Eye (tissue), 1 donor: ENCODE measurements around the gene ROGDI.

Experiments used
- DNase-seq: peaks from one replicate; pipeline ENCODE4 v3.0.0-alpha.2; 2015

Gene ROGDI

DNA sequence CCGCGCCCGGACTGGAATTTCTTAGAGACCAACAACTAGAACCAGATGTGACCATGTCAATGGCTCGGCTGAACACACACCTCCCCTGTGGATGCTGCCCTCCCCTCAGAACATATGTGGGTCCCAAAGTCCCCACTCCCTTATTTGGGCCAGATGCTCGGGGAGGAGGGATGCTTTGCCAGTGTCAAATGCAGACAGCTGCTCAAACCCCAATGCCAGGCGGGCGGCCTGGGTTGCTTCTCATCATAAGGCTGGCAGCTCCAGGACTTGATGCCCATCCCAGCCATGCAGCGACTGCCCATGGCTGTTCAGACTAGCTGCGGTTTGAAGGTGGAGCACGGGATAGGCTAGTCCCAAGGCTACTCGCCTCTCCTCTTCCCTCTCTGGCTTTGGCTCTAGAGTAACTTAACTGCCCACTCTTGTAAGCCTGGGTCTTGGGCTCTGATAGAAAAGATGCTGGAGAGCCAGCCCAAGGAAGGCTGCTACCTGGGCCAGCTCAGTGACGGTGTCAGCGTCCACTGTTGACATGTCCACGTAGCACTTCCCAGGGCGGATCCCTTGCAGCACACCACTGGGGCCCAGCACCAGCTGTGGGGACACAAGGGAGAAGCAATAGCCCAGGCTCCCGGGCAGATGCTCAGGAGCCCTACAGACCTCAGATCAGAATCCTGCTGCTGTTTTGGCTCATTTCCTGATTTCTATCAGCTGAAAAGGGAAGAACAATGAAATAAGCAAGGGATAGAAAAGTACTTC, 11.0 kb upstream of the ROGDI start:
- no peak for DNase-seq

DNA sequence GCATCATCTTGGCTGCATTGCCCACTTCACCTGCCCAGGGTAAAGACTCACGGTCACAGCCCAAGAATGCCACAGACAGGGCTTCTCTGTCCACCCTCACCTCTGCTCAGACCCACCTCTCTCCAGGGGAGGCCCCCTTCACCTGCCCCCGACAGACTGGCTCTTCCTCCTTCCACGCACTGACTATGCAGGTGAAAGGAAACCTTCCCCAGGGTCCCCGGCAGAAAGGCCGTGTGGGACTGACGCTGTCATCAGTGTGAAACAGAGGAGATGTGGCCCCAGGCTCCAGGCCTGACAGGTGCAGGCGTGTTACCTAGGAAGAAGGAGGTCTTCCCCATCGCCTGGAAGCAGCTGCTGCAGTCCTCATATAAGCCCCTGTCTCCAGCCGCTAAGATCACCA, 9.3 kb upstream of the ROGDI start:
- DNase-seq = no peak

DNA sequence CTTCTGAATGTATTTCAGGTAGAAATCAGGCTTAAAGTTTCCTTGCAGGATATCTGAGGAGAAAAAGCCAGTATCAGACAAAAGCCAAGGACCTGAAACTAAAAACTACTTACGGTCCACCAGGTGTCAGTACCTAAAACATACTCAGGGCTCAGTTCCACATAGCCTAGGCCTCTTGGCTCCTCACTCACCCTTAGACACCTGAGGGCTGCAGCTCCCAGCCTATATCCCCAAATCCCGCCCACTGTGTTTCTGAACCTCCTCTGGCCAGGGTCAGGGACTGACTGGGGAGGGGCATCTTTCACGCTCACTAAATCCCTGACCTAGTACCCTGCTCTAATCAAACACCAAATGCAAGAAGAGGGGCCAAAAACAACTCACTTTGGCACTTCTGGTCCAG, 8.8 kb upstream of the ROGDI start:
- no peak for DNase-seq

DNA sequence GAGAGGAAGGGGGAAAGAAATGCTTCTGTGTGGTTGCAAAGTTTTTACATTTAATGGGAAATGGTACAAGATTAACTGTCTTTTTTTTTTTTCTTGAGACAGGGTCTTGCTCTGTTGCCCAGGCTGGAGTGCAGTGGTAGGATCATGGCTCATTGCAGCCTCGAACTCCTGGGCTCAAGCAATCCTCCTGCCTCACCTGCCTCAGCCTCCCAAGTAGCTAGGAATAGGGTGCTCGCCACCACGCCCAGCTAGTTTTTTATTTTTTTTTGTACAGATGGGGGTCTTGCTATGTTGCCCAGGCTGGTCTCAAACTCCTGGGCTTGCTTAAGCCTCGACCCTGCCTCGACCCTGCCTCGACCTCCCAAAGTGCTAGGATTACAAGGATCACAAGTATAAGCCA, 3.8 kb upstream of the ROGDI start:
- DNase-seq = no peak

DNA sequence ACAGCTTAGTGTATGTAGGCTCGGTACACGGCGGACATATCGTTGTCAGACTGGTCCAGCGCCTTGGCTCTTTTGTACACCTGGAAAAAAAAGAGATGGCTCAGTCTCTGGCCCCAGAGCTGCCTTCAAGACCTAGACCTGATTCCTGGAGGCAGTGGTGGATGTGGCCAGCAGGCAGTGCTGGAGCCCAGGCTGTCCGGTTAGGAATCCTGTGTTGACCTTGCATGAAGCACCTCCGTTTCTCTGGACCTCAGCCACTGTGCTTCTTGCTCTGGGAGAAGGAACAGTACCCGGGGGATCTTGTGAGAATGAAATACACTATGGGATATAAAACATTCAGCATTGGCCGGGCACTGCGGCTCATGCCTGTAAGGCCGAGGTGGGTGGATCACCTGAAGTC, 2.8 kb upstream of the ROGDI start:
- no peak for DNase-seq

DNA sequence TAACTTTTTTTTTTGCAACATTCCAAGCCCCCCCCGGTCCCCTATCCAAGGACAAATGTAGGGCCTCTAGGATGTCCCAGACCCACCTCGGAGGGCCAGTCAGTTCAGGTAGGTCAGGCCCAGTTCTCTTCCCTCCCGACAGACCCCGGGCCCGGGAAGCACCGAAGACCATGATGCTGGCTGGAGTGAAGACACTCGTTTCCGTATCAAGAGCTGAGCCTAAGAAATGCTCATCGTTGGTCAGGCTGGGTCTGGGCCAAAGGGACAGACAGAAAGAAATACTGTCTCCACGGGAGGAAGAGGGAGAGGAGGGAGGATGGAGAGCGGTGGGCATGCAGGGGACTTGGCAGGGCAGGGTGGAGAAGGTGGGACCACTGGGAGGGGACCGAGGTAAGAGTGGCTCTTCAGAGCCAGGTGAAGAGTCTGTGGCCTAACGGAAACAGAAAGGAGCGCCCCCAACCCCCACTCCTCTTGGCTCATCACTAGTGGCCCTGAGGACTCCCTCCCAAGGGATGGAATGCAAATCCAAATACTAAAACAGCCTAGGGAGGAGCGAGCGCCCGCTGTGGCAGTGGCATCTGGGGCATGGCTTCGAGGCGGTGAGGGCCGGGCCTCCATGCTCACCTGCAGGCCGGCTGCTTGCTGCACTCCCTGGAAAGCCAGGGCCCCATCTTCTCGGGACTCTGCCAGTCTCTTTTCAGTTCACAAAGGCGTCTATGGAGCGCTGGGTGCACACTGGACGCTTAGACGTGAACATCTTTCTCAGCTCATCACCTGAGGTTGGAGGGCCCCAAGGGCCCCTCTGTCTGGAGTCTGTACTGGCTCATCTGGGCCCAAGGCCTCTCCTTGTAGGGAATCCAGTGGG, 1.7 kb upstream of the ROGDI start:
- no peak for DNase-seq

DNA sequence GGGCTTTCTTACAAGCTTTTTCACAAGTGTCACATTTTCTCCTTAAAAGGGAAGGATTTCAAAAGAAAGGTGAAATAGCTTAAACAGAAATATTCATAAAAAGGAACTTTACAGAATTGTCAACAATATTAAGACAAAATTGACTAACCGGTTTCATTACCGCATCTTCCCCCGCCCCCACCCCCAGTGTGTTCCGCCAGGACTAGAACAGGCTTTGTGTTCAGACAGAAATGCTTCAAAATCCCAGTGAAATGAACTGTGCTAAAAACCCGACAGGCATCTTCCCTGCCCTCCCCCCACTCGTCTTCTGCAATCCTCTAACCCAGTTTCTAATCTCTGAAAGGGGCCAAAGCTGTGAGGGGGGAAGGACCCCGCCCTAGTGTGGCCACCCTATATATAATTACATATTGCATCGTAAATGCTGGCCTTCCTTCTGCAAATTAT, 990 bp upstream of the ROGDI start:
- peak; percentile 46 for DNase-seq

DNA sequence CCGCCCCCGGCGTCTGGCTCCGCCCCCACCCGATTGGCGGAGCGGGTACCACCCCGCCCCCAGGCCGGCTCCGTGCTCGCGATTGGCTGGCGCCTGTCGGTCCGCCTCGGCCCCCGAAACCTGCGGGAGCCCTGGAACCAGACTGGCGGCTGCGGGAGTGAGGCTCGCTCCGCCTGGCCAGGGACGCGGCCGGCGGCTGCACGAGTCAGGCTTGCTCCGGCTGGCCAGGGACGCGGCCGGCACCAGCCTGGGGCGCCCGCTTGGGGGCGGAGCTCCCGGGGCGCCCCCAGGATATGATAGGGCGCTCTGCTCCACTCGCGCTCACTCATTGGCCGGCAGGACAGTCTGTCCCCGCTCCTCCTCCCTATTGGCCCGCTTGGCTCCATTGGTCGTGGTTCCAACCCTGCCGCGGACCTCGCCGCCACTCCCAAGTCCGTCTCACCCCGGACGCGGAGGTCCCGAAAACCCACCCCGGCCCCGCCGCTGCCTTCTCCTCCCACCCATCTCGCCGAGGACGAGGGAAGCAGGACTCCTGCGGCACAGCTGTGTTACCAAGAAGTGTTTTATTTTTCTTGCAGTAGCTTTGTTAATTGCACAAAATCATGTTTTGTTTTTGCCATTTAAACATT, 340 bp upstream of the ROGDI start:
- DNase-seq = peak; percentile 97

DNA sequence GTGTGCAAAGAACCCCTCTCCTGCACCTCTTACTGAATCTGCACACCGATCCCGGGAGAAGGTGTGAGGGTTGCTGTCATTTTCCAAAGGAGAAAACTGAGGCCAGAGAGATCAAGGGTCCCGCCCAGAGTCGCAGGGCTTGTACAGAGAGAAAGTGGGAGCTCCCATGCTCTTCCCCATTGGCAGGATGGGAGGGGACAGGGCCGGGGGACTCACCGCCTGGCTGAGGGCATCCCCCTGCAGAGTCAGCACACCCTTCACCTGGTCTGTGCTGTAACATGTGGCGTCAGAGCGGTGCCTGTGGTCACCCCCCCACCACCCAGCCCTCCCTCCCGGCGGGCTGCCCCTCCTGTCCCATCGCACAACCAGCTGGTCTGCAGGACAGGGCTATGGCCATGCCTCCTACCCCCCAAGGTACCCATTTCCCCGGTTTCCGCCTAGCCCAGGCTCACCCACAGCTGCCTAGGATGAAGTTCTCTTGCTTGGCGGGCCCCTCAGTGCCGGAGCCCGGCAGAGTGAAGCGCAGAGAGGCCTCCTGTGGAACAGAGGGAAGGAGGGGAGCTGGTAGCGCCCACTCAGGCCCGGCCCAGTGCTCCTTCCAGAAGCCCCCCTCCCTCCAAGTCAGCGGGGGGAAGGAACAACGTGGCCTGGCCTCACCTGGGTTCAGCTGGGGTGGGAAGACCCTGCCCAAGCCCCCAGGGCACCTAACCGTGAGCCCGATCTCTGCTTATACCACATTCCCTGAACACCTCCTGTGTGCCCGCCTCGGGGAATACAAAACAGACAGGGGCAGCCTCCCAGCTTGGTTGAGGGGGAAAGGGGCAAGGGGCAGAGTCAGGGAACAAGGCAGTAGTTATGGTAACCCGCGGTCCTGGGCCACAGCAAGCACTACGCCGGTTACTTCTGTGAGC, 1.1 kb downstream of the ROGDI start:
- DNase-seq = no peak

DNA sequence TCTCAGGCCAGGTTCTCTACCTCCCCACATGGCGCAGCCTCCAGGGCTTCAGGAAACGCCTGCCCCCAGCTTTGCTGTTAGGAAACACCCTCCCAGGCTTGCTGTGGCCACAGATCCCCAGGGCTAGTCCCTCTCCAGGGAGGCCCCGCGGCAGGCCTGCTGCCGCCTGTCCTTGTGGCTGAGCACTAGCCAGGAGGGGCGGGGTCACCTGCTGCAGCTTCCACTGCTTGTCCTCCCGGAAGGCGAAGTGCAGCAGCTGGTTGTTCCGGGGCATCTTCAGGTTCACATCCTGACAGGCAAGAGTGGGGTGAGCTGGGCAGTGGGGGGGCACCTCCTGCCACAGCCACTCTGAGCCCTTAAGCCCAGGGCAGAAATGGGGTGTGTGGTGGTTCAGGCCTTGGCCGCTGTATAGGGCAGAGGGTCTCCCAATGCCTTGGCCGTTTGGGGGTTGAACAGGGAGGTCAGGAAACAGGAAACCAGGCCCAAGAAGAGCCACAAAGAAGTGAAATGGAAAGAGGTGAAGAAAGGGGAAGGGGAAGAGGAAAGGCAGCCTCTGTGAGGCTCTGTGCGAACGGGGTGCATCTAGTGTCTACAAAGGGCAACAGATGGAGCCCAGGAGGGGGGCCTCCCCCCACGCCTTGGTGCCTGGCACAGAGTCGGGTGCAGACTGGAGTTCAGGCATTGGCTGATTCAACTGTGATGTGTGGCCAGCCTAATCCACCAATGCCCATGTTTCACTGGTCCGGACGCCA, 2.0 kb downstream of the ROGDI start:
- no peak for DNase-seq

DNA sequence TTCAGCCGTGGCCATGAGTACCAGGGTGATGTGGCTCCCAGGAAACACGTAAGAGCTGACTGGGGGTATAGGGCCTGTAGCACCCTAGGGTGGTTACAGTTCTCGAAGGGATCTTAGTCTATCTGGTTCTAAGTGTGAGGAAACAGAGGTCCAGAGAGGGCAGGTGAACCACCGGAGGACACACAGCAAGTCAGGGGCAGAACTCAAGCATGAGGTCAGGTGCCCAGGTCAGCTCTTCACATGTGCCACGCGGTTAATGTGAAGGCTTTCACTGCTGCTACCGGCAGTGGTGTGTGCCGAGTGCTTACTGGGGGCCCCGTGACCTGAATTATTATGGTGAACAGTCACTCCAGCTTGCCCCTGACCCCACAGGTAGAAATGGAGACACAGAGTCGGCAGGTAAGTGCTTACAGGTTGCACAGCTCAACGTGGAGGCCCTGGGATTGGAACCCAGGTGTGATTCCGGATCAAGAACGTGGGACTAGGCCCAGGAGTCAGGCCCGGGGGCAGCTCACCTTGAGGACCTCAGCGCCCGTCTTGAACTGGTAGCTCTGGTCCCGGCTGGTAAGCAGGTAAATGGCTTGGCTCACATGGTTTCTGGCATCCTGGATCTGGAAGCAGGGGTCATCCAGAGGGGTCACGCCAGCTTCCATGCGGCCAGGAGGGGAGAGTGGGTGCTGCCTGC, 3.1 kb downstream of the ROGDI start:
- DNase-seq = no peak

DNA sequence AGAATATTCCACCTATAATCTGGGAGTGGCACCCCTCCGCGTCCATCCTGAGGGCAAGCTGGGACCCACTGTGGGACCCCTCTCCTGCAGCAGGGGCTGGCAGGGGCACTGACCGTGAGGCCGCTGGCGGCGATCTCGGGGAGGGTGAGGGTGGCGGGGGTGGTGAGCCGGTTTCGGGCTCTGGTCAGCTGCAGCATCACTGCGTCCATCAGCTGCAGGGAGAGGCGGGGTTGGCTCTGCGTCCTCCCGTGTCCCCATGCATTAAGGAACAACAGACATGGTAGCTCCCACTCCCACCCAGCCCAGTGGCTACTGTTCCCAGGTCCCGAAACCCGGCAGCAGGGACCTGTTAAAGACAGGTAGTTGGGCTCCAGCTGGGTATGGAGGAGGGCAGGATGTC, 4.0 kb downstream of the ROGDI start:
- DNase-seq = no peak

DNA sequence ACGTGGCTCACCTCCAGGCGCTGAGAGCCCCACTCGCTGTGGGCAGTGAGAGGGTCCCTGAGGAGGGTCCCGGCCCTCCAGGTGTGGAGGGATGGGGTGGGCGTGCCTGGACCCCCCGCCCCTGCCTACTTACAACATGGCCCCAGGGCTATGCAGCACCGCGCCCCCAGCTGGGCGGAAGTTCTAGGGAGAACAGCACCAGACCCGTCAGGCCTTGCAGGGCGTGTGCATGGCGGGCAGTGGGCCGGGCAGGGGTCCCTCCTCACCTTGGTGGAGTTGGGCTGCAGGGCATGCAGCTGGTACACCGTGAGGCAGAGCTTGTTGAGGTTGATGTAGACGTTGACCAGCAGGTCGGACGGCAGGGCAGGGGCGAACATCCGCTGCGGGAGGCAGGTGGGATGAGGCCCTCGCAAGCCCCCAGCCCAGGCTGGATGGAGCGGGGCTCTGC, 4.6 kb downstream of the ROGDI start:
- DNase-seq = no peak

DNA sequence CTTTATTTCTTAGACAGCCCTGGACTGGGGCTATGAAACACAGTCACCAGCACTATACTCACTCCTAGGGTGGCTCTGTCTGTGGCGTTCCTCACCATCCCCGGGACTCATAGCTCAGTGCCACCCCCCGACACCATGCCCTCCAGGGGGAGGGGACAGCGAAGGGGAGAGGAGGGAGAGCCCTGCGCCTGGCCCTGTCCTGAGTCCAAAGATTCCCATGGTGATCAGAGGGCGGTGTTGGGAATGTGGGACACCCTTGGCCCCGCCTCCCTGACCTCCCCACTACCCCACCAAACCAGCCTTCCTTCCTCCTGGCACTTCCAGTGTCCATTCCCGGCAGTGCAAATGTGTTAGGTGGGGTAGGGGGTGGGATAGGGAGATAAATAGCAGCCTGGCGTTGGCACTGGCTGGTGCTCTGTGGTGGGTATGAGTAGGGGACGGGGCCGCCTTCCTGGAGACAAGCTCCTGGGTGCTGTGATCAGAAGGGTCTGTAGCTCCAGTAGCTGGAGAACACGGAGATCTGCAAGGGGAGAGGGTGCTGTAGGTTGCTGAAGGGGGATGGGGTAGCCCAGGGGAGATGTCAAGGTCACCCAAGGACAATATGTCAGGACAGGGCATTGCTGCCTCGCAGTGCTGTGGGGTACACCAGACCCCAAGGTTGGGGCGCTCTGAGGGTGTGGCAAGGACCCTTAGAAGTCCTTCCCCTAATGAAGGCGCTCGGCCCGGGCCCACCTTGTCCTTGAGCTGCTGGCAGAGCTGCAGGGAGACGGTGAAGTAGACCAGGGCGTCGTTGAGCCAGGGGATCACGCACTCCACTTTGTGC, 5.2 kb downstream of the ROGDI start:
- DNase-seq = no peak

DNA sequence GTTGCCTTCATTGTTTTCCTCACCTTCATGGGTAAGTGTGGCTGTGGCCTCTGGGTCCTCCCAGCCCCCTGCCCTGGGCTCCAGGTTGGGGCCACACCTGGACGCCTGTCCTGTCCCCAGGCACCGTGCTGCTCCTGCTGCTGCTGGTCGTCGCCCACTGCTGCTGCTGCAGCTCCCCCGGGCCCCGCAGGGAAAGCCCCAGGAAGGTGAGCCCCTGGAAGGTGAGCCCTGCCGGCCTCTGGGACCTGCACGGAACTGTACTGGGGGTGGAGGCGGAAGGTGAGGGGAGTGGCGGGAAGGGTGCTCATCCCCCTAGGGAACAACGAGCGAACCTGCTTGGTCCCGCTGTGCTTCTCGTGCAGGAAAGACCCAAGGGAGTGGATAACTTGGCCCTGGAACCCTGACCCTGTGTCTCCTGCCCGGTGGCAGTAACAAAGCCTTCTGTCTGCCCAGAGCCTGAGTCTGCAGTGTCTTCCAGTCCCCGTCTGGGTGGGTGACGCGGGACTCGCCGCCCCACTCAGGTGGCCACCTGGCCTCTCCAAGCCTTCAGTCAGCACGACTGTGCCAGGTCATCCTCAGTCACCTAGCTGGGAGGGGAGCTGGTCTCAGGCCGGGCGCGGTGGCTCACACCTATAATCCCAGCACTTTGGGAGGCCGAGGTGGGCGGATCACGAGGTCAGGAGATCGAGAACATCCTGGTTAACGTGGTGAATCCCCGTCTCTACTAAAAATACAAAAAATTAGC, 6.4 kb downstream of the ROGDI start:
- DNase-seq = no peak

DNA sequence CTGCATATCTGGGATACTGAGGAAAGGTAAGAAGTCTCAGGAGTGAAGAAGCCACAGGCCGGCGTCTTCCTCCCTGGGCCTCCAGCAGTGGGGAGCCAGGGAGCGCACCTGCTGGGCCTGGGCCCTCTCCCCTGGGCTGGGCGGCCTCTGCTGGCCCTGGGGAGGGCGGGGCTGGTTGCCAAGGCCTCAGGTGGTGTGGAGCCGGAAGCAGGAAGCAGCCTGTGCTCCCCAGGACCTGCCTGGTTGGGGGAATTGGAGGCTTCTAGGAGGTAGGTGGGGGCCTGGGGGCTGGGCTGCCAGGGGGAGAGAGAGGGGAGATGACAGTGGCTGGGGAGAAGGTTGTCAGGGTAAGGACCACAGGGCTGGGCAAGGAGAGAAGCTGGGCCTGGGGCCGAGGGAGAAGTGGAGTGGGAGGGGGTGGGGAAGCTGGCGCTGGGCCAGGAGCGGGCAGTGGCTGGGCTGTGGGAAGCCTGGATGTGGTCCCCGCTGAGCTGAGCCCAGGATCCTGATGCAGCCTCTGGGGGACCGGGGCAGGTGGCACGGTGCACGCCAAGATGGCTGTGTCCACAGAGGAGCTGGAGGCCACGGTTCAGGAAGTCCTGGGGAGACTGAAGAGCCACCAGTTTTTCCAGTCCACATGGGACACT, 7.1 kb downstream of the ROGDI start, which contains the start of gene SMIM22:
Gene SMIM22, plus strand, starts transcription at position 189 of the 647 bp plus-strand sequence. Its CDS starts 366 bp downstream, at position 555.
- DNase-seq = no peak

DNA sequence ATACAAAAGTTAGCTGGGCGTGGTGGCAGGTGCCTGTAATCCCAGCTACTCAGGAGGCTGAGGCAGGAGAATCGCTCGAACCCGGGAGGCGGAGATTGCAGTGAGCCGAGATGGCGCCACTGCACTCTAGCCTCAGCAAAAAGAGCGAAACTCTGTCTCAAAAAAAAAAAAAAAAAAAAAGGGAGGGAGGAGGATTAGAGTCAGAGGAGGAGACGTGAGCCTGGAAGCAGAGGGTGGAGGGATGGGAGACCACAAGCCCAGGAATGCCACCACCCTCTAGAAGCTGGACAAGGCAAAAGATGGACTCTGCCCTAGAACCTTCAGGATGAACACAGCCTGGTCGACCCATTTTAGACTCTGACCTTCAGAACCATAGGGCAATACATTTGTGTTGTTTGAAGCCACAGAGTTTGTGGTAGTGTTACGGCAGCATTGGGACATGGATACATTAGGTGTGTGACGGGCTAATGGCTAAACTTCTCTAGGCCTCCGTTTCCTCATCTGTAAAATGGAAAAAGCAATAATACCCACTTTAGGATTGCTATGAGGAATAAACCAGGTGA, 9.4 kb downstream of the ROGDI start:
- DNase-seq = no peak

DNA sequence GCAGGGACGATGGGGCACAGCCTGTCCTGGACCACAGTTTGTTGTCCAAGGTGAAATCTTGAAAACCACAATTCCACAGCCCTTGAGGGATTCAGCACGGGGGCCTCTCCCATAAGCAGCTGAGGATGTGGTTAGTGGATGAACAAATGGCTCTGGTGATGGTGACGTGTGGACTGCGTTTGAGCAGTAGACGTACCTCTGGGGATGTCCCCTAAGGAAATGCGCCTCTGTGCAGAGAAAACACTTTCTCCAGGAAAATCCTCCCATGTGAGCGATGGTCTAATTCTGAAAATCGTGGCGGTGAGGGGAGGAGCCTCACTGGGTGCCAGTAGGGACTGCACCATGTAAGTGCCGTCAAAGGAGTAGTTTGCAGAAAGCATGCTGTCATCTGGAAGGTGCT, 11.6 kb downstream of the ROGDI start:
- no peak for DNase-seq

DNA sequence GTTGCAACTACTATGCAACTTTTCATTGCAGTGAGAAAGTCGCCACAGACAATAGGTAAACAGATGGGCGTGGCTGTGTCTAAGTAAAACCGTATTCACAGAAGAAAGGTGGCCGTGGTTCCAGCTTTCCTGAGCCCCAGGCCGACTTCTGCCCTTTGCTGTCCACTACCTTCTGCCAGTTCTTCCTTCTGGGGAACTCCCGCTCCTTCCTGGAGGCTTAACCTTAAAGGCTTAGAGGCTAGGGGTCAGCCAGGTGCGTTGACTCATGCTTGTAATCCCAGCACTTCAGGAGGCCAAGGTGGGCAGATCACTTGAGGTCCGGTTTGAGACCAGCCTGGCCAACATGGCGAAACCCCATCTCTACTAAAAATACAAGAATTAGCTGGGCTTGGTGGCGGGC, 12.2 kb downstream of the ROGDI start:
- no peak for DNase-seq
